ENCODE measurements around the gene CACNA1C.

- TF ChIP-seq EP300 (IDR thresholded peaks at IDR 0.05) (no peak), POLR2AphosphoS5 (IDR thresholded peaks at IDR 0.05) (no peak), POLR2A (IDR thresholded peaks at IDR 0.05) (no peak)
- TF ChIP-seq, protein P1, sequence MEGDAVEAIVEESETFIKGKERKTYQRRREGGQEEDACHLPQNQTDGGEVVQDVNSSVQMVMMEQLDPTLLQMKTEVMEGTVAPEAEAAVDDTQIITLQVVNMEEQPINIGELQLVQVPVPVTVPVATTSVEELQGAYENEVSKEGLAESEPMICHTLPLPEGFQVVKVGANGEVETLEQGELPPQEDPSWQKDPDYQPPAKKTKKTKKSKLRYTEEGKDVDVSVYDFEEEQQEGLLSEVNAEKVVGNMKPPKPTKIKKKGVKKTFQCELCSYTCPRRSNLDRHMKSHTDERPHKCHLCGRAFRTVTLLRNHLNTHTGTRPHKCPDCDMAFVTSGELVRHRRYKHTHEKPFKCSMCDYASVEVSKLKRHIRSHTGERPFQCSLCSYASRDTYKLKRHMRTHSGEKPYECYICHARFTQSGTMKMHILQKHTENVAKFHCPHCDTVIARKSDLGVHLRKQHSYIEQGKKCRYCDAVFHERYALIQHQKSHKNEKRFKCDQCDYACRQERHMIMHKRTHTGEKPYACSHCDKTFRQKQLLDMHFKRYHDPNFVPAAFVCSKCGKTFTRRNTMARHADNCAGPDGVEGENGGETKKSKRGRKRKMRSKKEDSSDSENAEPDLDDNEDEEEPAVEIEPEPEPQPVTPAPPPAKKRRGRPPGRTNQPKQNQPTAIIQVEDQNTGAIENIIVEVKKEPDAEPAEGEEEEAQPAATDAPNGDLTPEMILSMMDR (IDR thresholded peaks at IDR 0.05) = no peak
These were observed 526.0 kb downstream of the CACNA1C start for GRCh38 chr12:2578772-2579171.

All from suprapubic skin (tissue), 4 donors.